Right lobe of liver (tissue), 4 donors: ENCODE data around the gene PAX5.

Experiments used
- POLR2A ChIP-seq: fragments of 450-650 bp; IDR thresholded peaks from one replicate; pipeline ENCODE4 v1.6.1; 2017; ENCODE audit warnings: antibody characterized with exemption, mild to moderate bottlenecking
- TF ChIP-seq, protein P1 (sequence below), 4 donors: fragments of 200-600 bp in 3 of 4; fragments of 450-650 bp in 1 of 4; IDR thresholded peaks; one replicate each; pipeline versions ENCODE4 v1.5.1 to v1.8.0; 2016 to 2022; ENCODE audit warnings: antibody characterized with exemption in 4 of 4, mild to moderate bottlenecking in 2 of 4
- donor health status: DM: no; HTN: no; CAD: no.
- donor health status: DM: no; HTN: no; CAD: no.
- donor health status: DM: no; HTN: yes; CAD: no.

- TF ChIP-seq, protein P1, sequence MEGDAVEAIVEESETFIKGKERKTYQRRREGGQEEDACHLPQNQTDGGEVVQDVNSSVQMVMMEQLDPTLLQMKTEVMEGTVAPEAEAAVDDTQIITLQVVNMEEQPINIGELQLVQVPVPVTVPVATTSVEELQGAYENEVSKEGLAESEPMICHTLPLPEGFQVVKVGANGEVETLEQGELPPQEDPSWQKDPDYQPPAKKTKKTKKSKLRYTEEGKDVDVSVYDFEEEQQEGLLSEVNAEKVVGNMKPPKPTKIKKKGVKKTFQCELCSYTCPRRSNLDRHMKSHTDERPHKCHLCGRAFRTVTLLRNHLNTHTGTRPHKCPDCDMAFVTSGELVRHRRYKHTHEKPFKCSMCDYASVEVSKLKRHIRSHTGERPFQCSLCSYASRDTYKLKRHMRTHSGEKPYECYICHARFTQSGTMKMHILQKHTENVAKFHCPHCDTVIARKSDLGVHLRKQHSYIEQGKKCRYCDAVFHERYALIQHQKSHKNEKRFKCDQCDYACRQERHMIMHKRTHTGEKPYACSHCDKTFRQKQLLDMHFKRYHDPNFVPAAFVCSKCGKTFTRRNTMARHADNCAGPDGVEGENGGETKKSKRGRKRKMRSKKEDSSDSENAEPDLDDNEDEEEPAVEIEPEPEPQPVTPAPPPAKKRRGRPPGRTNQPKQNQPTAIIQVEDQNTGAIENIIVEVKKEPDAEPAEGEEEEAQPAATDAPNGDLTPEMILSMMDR (IDR thresholded peaks at IDR 0.05), result no peak
- no peak for TF ChIP-seq POLR2A
Observed at GRCh38 chr9:36823934-36824333, 210.1 kb downstream of the PAX5 start.
